Prostate gland (tissue), 2 donors: Measurements from ENCODE around the gene PIK3C2G. TPM values are rescaled to one million over a fixed set of nuclear protein-coding genes. Genes with fewer than 3 reads are reported as not detected.

Experiments
- DNase-seq: peaks from one replicate; pipeline ENCODE4 v3.0.0-alpha.2; 2019; ENCODE audit warnings: low spot score
- H3K27ac ChIP-seq, 2 donors: fragments of 200-600 bp; sonication (generic); 2 replicates each; pipeline ENCODE4 v1.5.1; 2017 to 2019
- H3K27me3 ChIP-seq: fragments of 200-600 bp; sonication (generic); replicated peaks from 2 replicates; pipeline ENCODE4 v1.5.1; 2019; ENCODE audit not compliant: insufficient read depth
- H3K36me3 ChIP-seq, 2 donors: fragments of 200-600 bp; sonication (generic); 1 replicate in 1 of 2; 2 replicates in 1 of 2; pipeline versions ENCODE4 v1.5.1 to v1.8.1; 2017 to 2019
- H3K4me1 ChIP-seq: fragments of 200-600 bp; sonication (generic); replicated peaks from 2 replicates; pipeline ENCODE4 v1.5.1; 2019
- H3K4me3 ChIP-seq, 2 donors: fragments of 200-600 bp; sonication (generic); 2 replicates each; pipeline ENCODE4 v1.5.1; 2017 to 2019
- H3K9me3 ChIP-seq: fragments of 200-600 bp; sonication (generic); 2 replicates; pipeline ENCODE4 v1.5.1; 2017
- POLR2A ChIP-seq: fragments of 450-650 bp; IDR thresholded peaks from one replicate; pipeline ENCODE4 v1.6.1; 2016; ENCODE audit warnings: antibody characterized with exemption, mild to moderate bottlenecking
- POLR2AphosphoS5 ChIP-seq: sonication (generic); formaldehyde crosslinking; IDR thresholded peaks from one replicate; pipeline ENCODE4 v1.6.1; 2017; ENCODE audit warnings: antibody characterized with exemption
- WGBS: methylation state at CpG from one replicate; pipeline ENCODE4 v1.1.5; 2018; 5-methylcytosine and 5-hydroxymethylcytosine counted together
- intact Hi-C: fragments of 100-400 bp; cut with DNase I; formaldehyde crosslinking; loops from one replicate; pipeline ENCODE4 v1.14.2; 2022
- total RNA-seq, 2 donors: library from RNA; depleted of rRNA; stranded (reverse); fragments of >200 nt; gene quantifications; one replicate each; pipeline ENCODE4 v1.1.0, GENCODE V29; 2016
- TF ChIP-seq, protein P1 (sequence below), 4 experiments: fragments of 200-600 bp in 2 of 4; fragments of 450-650 bp in 2 of 4; sonication (generic) in 2 of 4; IDR thresholded peaks; 1 replicate in 3 of 4; 2 replicates in 1 of 4; pipeline ENCODE4 v1.5.1; 2016 to 2019; ENCODE audit warnings: antibody characterized with exemption in 4 of 4, mild to moderate bottlenecking in 2 of 4, moderate library complexity in 2 of 4

Gene PIK3C2G
- total RNA-seq, 2 donors from 2014 or later = 1.4 to 2.1 TPM

DNA sequence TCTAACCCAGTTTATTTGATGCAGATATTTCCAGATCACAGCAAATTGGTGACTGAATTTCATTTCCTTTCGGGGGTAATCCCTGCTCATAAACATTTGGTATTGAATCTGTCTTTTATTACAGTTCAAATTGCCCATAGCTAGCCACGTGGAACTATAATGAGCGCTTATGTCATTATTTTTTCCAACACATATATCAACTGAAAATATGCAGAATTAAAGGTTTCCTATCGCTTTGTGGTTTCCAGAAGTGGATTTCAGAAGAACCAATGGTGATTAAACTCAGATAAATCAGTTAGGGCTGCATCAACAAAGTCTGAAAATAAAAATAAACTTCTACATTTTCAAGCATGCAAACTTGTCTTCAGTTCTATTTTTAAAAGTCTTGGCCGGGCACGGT is 111.9 kb downstream of the PIK3C2G start:
- intact Hi-C loops = no loop called here
- no peak for TF ChIP-seq POLR2A
- TF ChIP-seq, protein P1, sequence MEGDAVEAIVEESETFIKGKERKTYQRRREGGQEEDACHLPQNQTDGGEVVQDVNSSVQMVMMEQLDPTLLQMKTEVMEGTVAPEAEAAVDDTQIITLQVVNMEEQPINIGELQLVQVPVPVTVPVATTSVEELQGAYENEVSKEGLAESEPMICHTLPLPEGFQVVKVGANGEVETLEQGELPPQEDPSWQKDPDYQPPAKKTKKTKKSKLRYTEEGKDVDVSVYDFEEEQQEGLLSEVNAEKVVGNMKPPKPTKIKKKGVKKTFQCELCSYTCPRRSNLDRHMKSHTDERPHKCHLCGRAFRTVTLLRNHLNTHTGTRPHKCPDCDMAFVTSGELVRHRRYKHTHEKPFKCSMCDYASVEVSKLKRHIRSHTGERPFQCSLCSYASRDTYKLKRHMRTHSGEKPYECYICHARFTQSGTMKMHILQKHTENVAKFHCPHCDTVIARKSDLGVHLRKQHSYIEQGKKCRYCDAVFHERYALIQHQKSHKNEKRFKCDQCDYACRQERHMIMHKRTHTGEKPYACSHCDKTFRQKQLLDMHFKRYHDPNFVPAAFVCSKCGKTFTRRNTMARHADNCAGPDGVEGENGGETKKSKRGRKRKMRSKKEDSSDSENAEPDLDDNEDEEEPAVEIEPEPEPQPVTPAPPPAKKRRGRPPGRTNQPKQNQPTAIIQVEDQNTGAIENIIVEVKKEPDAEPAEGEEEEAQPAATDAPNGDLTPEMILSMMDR (IDR thresholded peaks at IDR 0.05) = no peak
- no peak for TF ChIP-seq POLR2AphosphoS5
- WGBS = 76% methylated on average over 6 of the region's 6 CpGs

DNA sequence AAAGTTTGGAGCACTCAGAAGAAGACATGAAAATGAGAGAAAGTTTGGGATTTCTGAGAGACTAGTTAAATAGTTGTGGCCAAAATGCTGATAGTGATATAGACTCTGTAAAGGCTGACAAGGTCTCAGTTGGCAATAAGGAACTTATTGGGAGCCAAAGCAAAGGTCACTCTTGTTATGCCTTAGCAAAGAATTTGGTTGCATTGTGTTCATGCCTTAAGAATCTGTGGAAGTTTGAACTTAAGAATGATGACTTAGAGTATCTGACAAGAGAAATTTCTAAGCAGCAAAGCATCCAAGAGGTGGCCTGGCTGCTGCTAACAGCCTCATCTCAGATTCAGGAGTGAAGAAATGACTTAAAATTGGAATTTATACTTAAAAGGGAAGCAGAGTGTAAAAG is 113.8 kb downstream of the PIK3C2G start:
- DNase-seq = no peak
- H3K9me3 ChIP-seq = no peaks in the 10 kb centered on the region
- intact Hi-C loops = no loop called here
- H3K36me3 ChIP-seq = no peaks in the 10 kb centered on the region
- no peaks in the 10 kb centered on the region for H3K4me1 ChIP-seq
- H3K27ac ChIP-seq = no peak overlapping the region
- no peak overlapping the region for H3K4me3 ChIP-seq
- TF ChIP-seq, protein P1 (IDR thresholded peaks at IDR 0.05) = no peak
- TF ChIP-seq POLR2AphosphoS5 = no peak
- no peak for TF ChIP-seq POLR2A
- no peaks in the 10 kb centered on the region for H3K27me3 ChIP-seq

More for the DNA sequence above, 111.9 kb downstream of the PIK3C2G start:
- Histone ChIP-seq H3K4me3 (no peak overlapping the region), H3K9me3 (no peaks in the 10 kb centered on the region), H3K27ac (no peak overlapping the region), H3K36me3 (no peaks in the 10 kb centered on the region), H3K27me3 (no peaks in the 10 kb centered on the region), H3K4me1 (no peaks in the 10 kb centered on the region)
- DNase-seq = no peak

DNA sequence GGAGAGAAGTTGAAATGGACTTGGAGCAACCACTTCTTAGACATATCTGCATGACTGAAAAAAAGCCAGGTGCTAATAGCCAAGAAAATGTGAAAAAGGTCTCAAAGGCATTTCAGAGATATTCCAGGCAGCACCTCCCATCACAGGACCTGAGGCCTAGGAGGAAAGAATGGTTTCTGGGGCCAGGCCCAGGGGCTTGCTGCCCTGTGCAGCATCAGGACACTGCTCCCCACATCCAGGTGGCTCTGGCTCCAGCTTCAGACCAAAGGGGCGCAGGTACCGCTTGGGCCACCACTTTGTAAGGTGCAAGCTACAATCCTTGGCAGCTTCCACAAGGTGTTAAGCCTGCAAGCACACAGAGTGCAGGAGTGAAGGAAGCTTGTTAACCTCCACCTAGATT is 114.3 kb downstream of the PIK3C2G start:
- H3K27ac ChIP-seq = no peak overlapping the region
- 89% methylated on average over 2 of the region's 2 CpGs for WGBS
- H3K36me3 ChIP-seq = no peaks in the 10 kb centered on the region
- no peak overlapping the region for H3K4me3 ChIP-seq
- no peak for DNase-seq
- no peaks in the 10 kb centered on the region for H3K4me1 ChIP-seq
- H3K27me3 ChIP-seq = no peaks in the 10 kb centered on the region
- no peaks in the 10 kb centered on the region for H3K9me3 ChIP-seq
- no peak for TF ChIP-seq POLR2A
- TF ChIP-seq, protein P1 (IDR thresholded peaks at IDR 0.05) = no peak
- no peak for TF ChIP-seq POLR2AphosphoS5
- intact Hi-C loops = no loop called here

DNA sequence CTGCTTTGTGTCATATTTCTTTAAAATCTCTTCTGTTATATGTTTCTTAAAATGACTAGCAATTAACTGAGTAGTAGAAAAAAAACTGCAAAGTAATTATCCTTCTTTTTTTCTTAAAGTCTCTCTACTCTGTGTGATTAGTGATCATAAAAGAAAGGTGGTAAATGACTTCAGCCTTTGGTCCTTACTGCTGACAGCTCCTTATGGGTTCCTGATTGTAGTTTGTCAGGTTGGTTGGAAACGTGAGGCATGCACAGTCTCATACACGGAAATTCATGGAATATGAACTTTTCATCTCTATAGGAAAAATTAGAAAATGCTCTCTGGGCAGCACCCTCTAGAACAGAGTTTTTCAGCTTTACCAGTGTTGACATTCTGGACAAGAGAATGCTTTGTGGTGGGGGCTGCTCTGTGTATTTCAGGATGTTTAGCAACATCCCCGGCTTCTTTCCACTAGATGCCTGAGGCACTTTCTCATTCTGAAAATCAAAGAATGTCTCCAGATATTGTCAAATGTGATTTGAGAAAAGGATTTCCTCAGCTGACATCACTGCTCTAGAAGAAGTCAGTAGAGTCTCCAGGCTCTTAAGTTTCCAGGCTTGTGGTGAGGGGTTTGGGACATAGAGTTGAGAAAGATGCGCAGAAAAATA is 121.0 kb downstream of the PIK3C2G start:
- TF ChIP-seq, protein P1 (IDR thresholded peaks at IDR 0.05) = no peak
- TF ChIP-seq POLR2A (no peak), POLR2AphosphoS5 (no peak)
- WGBS = 70% methylated on average over 4 of the region's 4 CpGs
- Histone ChIP-seq H3K27ac (no peak overlapping the region), H3K9me3 (no peaks in the 10 kb centered on the region), H3K4me1 (no peaks in the 10 kb centered on the region), H3K4me3 (no peak overlapping the region), H3K36me3 (no peaks in the 10 kb centered on the region), H3K27me3 (no peaks in the 10 kb centered on the region)
- no peak for DNase-seq
- intact Hi-C loops = no loop called here

DNA sequence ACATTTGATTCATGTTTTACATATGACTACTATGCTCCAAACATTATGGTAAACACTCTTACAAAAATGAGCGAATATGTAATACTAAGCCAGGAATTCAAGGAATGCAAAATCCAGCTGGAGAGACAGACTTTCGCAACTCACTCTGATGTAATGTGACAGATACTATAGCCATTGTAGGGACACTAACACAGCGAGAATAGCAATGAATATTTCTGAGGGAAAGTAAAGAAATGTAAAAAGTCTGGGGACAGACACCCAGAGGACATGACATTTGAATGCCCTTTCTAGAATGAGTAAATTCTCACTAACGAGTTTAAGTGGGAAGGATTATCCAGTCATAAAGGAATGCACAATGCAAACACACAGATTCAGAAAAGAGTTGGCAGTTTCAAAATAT is 121.9 kb downstream of the PIK3C2G start:
- no peaks in the 10 kb centered on the region for H3K9me3 ChIP-seq
- WGBS = 36% methylated on average over 4 of the region's 4 CpGs
- intact Hi-C loops = no loop called here
- no peak overlapping the region for H3K4me3 ChIP-seq
- no peak overlapping the region for H3K27ac ChIP-seq
- DNase-seq = no peak
- H3K27me3 ChIP-seq = no peaks in the 10 kb centered on the region
- no peaks in the 10 kb centered on the region for H3K36me3 ChIP-seq
- no peak for TF ChIP-seq POLR2A
- TF ChIP-seq, protein P1 (IDR thresholded peaks at IDR 0.05) = no peak
- TF ChIP-seq POLR2AphosphoS5 = no peak
- no peaks in the 10 kb centered on the region for H3K4me1 ChIP-seq
